Common myeloid progenitor, CD34-positive (primary cell): ENCODE measurements around the gene KRI1.
"Not testable (repeated sequence)": the region's sequence is repeated elsewhere in the genome, so short reads cannot be mapped to it uniquely, and the experiment has no call there.

Experiments
- CTCF ChIA-PET: fragments of 350-600 bp; sonication (Branson Sonifier 250); formaldehyde crosslinking; loops from one replicate; lab custom pipeline; 2021; ENCODE audit warnings: antibody characterized with exemption; lab: Charles Lee
- POLR2A ChIA-PET: fragments of 350-600 bp; sonication (Branson Sonifier 250); formaldehyde crosslinking; loops from one replicate; lab custom pipeline; 2021; ENCODE audit warnings: antibody characterized with exemption; lab: Charles Lee
- DNase-seq, 3 donors: peaks; one replicate each; pipeline versions ENCODE4 v3.0.0 to v3.0.0-alpha.2; 2013
- H3K27ac ChIP-seq, 2 experiments: 1 replicate in 1 of 2; 2 replicates in 1 of 2; pipeline ENCODE4 v1.7.0; 2013; ENCODE audit warnings: inconsistent platforms in 2 of 2, low read length in 2 of 2, mild to moderate bottlenecking in 2 of 2, low read depth in 1 of 2, moderate library complexity in 1 of 2; ENCODE audit not compliant: severe bottlenecking in 2 of 2, insufficient read depth in 1 of 2, poor library complexity in 1 of 2
- H3K27me3 ChIP-seq, 5 experiments: replicated peaks in 2 of 5; 1 replicate in 3 of 5; 2 replicates in 2 of 5; pipeline versions ENCODE4 v1.6.1 to v1.7.0; 2013; ENCODE audit warnings: low read length in 4 of 5, mild to moderate bottlenecking in 2 of 5, moderate library complexity in 2 of 5, inconsistent platforms in 1 of 5; ENCODE audit not compliant: insufficient read depth in 5 of 5, control insufficient read depth in 4 of 5
- H3K36me3 ChIP-seq, 4 experiments: 1 replicate in 2 of 4; 2 replicates in 2 of 4; pipeline versions ENCODE4 v1.6.1 to v1.7.0; 2013; ENCODE audit warnings: low read length in 3 of 4, control low read depth in 1 of 4, mild to moderate bottlenecking in 1 of 4; ENCODE audit not compliant: control insufficient read depth in 4 of 4, insufficient read depth in 4 of 4
- H3K4me1 ChIP-seq, 4 experiments: 1 replicate in 3 of 4; 2 replicates in 1 of 4; pipeline versions ENCODE4 v1.6.1 to v1.7.1; 2013; ENCODE audit warnings: low read length in 3 of 4, mild to moderate bottlenecking in 3 of 4, control low read depth in 1 of 4, inconsistent platforms in 1 of 4, moderate library complexity in 1 of 4; ENCODE audit not compliant: control insufficient read depth in 4 of 4, insufficient read depth in 4 of 4; ENCODE audit errors: control extremely low read depth in 1 of 4
- H3K4me3 ChIP-seq, 7 experiments: 1 replicate in 4 of 7; 2 replicates in 3 of 7; pipeline versions ENCODE4 v1.5.1 to v1.7.0; 2013; ENCODE audit warnings: mild to moderate bottlenecking in 7 of 7, low read length in 6 of 7, moderate library complexity in 6 of 7, inconsistent platforms in 2 of 7, low read depth in 2 of 7, control low read depth in 1 of 7; ENCODE audit not compliant: insufficient read depth in 4 of 7, control insufficient read depth in 1 of 7; ENCODE audit errors: extremely low read depth in 1 of 7
- H3K9me3 ChIP-seq, 5 experiments: 1 replicate in 4 of 5; 2 replicates in 1 of 5; pipeline versions ENCODE4 v1.6.1 to v1.7.1; 2013; ENCODE audit warnings: low read length in 4 of 5, mild to moderate bottlenecking in 2 of 5, inconsistent platforms in 1 of 5, low read depth in 1 of 5, moderate library complexity in 1 of 5; ENCODE audit not compliant: control insufficient read depth in 4 of 5, insufficient read depth in 2 of 5; ENCODE audit errors: control extremely low read depth in 1 of 5
- WGBS: methylation state at CpG from one replicate; pipeline ENCODE4 v1.1.5; 2013; ENCODE audit not compliant: insufficient coverage; 5-methylcytosine and 5-hydroxymethylcytosine counted together

Gene KRI1

DNA sequence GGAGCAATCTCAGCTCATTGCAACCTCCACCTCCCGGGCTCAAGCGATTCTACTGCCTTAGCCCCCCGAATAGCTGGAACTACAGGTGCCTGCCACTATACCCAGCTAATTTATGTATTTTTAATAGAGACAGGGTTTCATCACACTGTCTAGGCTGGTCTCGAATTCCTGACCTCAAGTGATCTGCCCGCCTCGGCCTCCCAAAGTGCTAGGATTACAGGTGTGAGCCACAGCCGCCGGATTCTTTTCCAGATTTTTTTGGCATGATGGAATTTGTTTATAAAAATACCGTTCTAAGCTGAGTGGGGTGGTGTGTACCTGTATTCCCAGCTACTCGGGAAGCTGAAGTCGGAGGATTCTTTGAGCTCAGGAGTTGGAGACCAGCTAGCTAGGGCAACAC lies 28.1 kb downstream of the KRI1 start:
- Histone ChIP-seq H3K27me3 (peaks cover 0 to 2% (median 0%) of the 10 kb centered on the region in 5 experiments), H3K4me1 (peaks cover 0 to 19% (median 10%) of the 10 kb centered on the region in 4 experiments), H3K36me3 (no peaks in the 10 kb centered on the region), H3K4me3 (no peak overlapping the region), H3K9me3 (no peaks in the 10 kb centered on the region), H3K27ac (no peak overlapping the region)
- no peak for DNase-seq
- 97% methylated on average over 8 of the region's 11 CpGs for WGBS
- CTCF ChIA-PET = interaction anchor here (0.6 to 1.3 kb wide), 4 partner anchors 21 to 178 kb away, joined by 3 read pairs; partner anchors contain the start of gene S1PR5
- POLR2A ChIA-PET = no interaction called here

DNA sequence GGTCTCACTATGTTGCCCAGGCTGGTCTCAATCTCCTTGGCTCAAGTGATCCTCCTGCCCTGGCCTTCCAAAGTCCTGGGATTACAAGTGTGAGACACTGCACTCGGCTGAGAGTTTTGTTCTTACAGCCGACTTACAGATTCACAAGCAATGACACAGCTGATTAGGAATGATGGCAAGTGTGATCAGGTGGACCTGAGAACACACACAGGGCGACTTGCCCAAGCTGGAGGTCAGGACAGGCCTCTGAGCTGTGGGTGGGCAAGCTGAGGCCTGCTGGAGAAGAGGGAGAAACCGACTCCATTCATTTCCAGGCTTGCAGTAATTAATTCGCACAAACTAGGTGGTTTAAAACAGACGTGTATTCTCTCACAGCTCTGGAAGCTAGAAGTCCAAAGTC lies 30.2 kb downstream of the KRI1 start:
- no peaks in the 10 kb centered on the region for H3K36me3 ChIP-seq
- DNase-seq = no peak
- 94% methylated on average over 5 of the region's 6 CpGs for WGBS
- H3K27me3 ChIP-seq = peaks cover 0 to 2% (median 0%) of the 10 kb centered on the region in 5 experiments
- ChIA-PET POLR2A (no interaction called here), CTCF (interaction anchor here (1.0 to 4.0 kb wide), 5 partner anchors 7 to 305 kb away, joined by 3 to 12 read pairs (median 4); no protein-coding TSS in a partner anchor)
- H3K4me1 ChIP-seq = peaks cover 0 to 15% (median 6%) of the 10 kb centered on the region in 4 experiments
- no peak overlapping the region for H3K27ac ChIP-seq
- H3K9me3 ChIP-seq = no peaks in the 10 kb centered on the region
- H3K4me3 ChIP-seq = no peak overlapping the region

DNA sequence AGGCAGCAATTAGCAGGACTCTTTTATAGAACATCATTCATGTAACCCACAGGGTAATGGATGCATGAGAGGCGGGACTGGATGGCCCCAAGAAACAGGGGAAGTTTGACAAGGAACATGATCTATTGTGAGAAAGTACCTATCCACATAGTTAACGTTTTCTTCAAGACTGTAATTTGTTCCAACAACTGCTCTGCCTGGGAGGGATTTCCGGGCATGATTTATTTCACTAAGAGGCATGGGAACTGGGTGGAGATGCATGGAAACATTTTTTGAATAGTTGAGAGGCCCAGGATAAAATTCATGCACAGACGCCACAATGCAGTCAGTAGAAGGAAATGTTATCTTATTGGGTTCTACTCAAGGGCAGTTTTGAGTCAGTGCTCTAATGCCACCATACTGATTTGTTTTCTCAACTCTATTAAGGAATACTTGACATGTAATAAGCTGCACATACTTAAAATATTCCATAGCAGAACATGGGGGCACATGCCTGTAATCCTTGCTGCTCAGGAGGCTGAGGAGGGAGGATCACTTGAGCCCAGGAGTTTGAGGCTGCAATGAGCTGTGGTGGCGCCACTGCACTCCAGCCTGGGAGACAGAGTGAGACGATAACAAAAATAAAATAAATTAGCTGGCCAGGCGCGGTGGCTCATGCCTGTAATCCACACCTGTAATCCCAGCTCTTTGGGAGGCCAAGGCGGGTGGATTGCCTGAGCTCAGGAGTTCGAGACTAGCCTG lies 32.0 kb downstream of the KRI1 start:
- H3K27ac ChIP-seq = no peak overlapping the region

DNA sequence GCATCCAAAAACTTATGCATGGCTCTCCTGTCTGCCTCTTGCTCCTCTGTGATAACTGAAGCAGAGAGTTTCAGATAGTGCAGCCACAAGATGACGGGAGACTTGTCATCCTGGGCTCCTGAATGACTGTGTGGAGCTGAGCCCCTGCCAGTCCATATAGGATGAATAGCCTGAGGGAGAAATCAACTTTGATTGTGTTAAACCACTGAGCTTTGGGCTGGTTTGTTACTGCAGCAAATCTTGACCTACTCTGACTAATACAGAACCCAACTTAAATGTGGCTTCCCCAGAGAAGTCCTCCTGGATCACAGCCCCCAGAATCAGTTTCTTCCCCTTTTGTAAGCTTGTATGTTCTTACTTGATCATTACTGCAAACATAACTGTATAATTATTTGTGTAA lies 33.4 kb downstream of the KRI1 start:
- CTCF ChIA-PET = interaction anchor here (2.0 kb wide), 1 partner anchor 9 kb away, joined by 7 read pairs; no protein-coding TSS in a partner anchor
- no peak for DNase-seq
- H3K4me3 ChIP-seq = no peak overlapping the region
- H3K27me3 ChIP-seq = no peaks in the 10 kb centered on the region
- peaks cover 0 to 5% (median 0%) of the 10 kb centered on the region in 4 experiments for H3K4me1 ChIP-seq
- H3K27ac ChIP-seq = no peak overlapping the region
- no peaks in the 10 kb centered on the region for H3K36me3 ChIP-seq
- no peaks in the 10 kb centered on the region for H3K9me3 ChIP-seq
- 100% methylated on average over 1 of the region's 1 CpG for WGBS
- POLR2A ChIA-PET = no interaction called here

More for the DNA sequence above, 32.0 kb downstream of the KRI1 start:
- H3K9me3 ChIP-seq = no peaks in the 10 kb centered on the region
- 68% methylated on average over 6 of the region's 10 CpGs for WGBS
- peaks cover 0 to 2% (median 0%) of the 10 kb centered on the region in 5 experiments for H3K27me3 ChIP-seq
- CTCF ChIA-PET = interaction anchor here (0.9 to 4.0 kb wide), 6 partner anchors 9 to 131 kb away, joined by 3 to 12 read pairs (median 4); no protein-coding TSS in a partner anchor
- H3K36me3 ChIP-seq = no peaks in the 10 kb centered on the region
- H3K4me3 ChIP-seq = no peak overlapping the region
- peaks cover 0 to 8% (median 0%) of the 10 kb centered on the region in 4 experiments for H3K4me1 ChIP-seq
- POLR2A ChIA-PET = no interaction called here
- DNase-seq = peak in 2 of 3 donors; percentile 38 to 55

DNA sequence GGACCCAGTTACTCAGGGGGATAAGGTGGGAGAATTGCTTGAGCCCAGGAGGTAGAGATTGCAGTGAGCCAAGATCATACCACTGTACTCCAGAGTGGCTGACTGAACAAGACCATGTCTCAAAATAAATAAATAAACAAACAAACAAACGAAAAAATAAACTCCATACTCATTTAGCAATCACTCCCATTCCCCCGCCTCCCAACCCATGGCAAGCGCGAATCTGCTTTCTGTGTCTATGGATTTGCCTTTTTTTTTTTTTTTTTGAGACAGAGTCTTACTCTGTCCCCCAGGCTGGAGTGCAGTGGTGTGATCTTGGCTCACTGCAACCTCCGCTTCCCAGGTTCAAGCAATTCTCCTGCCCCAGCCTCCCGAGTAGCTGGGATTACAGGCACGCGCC lies 38.9 kb downstream of the KRI1 start:
- H3K27me3 ChIP-seq, DNase-seq, H3K36me3 ChIP-seq, H3K4me1 ChIP-seq, H3K9me3 ChIP-seq, H3K27ac ChIP-seq, POLR2A ChIA-PET, H3K4me3 ChIP-seq, CTCF ChIA-PET: not testable (repeated sequence)
- 100% methylated on average over 4 of the region's 8 CpGs for WGBS

DNA sequence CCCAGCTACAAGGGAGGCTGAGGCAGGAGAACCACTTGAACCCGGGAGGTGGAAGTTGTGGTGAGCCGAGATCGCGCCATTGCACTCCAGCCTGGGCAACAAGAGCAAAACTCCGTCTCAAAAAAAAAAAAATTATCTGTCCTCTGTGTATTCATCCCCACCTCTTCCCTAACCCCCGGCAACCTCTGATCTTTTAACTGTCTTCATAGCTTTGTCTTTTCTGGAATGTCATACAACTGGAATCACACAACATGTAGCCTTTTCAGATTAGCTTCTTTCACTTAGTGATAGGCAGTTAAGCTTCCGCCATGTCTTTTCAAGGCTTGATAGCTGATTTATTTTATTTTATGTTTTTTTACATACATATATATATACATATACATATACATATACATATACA lies 40.2 kb downstream of the KRI1 start:
- H3K4me3 ChIP-seq = no peak overlapping the region
- H3K9me3 ChIP-seq = no peaks in the 10 kb centered on the region
- POLR2A ChIA-PET = no interaction called here
- H3K27ac ChIP-seq = no peak overlapping the region
- WGBS = 98% methylated on average over 6 of the region's 7 CpGs
- H3K27me3 ChIP-seq = peaks cover 0 to 3% (median 0%) of the 10 kb centered on the region in 5 experiments
- H3K36me3 ChIP-seq = no peaks in the 10 kb centered on the region
- DNase-seq = no peak
- no peaks in the 10 kb centered on the region for H3K4me1 ChIP-seq
- CTCF ChIA-PET = interaction anchor here (0.9 to 1.2 kb wide), 2 partner anchors 9 to 103 kb away, joined by 3 to 5 read pairs; no protein-coding TSS in a partner anchor

DNA sequence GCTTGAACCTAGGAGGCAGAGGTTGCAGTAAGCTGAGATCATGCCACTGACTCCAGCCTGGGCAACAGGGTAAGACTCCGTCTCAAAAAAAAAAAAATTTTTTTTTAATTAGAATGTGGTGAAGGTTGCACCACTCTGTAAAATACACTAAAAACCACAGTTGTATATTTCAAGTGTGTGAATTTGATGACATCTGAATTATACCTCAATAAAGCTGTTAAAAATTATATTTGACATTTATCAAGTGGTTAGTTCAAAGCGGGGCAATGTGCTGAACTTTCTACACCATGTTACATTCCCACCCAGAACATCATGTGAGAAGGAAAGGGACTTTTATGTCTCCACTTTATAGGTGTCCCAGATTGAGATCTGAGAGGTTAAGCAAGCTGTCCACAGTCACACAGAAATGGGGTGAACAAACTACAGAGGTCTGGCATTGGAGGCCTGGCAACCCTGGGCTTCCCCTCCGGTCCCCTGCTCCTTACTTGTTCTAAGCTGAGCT lies 42.6 kb downstream of the KRI1 start:
- ChIA-PET POLR2A (interaction anchor here (0.6 kb wide), 1 partner anchor 639 kb away, joined by 4 read pairs; no protein-coding TSS in a partner anchor), CTCF (interaction anchor here (1.1 to 3.2 kb wide), 6 partner anchors 11 to 121 kb away, joined by 3 to 14 read pairs (median 4); no protein-coding TSS in a partner anchor)
- Histone ChIP-seq H3K27ac (no peak overlapping the region), H3K36me3 (no peaks in the 10 kb centered on the region), H3K27me3 (peaks cover 0 to 23% (median 17%) of the 10 kb centered on the region in 5 experiments), H3K4me1 (peaks cover 0 to 10% (median 7%) of the 10 kb centered on the region in 4 experiments), H3K9me3 (no peaks in the 10 kb centered on the region), H3K4me3 (no peak overlapping the region)
- DNase-seq = no peak
- WGBS = 100% methylated on average over 1 of the region's 3 CpGs
